CD4-positive, alpha-beta T cell treated with Interferon gamma for 1 hour (primary cell): ENCODE measurements around the gene KRT36.

Source experiments
- DNase-seq: peaks from one replicate; pipeline ENCODE4 v3.0.0-alpha.2; 2020

Gene KRT36

GRCh38 chr17:41489531-41489930 is at the start of gene KRT36:
KRT36 (minus strand) TSS chr17:41489910; CDS start chr17:41489864, 46 bp downstream.
- no peak for DNase-seq

DNA sequence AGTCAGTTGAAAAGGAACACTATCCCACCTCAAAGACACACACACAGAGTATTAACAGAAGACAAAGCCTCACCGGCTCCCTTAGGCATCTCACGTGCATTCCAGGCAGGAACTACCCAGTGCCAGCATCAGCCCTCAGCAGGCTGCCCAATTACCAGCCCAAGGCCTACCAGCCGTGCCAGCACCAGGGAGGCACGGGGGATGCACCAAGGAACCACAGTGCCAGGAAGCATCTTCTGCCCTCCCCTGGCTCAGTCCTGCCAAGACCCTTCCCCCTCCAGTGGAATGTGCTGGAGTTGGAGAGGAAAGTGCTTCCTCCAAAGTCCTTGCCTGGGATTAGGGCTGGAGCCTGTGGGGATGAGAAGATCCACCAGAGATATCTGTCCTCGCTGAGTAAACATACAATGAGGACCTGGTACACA is 49.4 kb upstream of the KRT36 start:
- no peak for DNase-seq

DNA sequence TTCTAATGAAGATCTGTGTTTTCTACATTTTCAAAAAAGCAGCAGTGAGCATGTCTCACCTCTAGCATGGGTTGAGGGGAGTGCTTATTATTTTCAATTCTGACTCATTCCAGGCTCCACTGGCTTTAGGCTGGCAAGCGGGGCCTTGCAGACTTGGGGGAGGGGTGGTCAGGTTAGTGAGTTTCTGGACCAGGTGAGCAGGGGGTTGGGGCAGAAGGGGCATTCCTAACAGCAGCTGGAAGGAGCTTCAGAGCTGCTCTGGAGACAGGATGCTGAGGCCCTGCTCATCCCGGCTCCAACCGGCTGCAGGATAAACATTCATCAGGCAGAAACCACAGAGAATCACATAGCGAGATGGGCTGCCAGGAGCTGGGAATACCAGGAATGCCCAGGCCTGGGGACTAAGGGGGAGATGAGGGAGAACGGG is 48.9 kb upstream of the KRT36 start:
- DNase-seq, result no peak

GRCh38 chr17:41537990-41538389 is 48.3 kb upstream of the KRT36 start:
- DNase-seq, result no peak

DNA sequence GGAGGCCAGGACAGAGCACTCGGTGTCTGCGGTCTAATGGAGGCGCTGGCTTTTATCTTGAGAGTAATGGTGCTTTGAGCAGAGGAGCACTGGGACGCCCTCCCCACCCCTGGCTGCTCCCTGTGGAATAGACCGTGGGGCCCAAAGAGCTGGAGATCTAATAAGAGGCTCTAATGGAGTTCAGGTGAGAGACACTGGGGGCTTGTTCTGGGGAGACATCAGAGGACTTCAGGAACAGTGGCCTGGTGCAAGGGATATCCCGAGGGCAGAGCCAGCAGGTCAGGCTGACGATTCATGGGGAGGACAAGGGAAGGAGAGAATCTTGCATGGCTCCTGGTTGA is 47.9 kb upstream of the KRT36 start:
- DNase-seq, result no peak

- no peak for DNase-seq
These were observed 47.3 kb upstream of the KRT36 start for GRCh38 chr17:41536741-41537613.

DNA sequence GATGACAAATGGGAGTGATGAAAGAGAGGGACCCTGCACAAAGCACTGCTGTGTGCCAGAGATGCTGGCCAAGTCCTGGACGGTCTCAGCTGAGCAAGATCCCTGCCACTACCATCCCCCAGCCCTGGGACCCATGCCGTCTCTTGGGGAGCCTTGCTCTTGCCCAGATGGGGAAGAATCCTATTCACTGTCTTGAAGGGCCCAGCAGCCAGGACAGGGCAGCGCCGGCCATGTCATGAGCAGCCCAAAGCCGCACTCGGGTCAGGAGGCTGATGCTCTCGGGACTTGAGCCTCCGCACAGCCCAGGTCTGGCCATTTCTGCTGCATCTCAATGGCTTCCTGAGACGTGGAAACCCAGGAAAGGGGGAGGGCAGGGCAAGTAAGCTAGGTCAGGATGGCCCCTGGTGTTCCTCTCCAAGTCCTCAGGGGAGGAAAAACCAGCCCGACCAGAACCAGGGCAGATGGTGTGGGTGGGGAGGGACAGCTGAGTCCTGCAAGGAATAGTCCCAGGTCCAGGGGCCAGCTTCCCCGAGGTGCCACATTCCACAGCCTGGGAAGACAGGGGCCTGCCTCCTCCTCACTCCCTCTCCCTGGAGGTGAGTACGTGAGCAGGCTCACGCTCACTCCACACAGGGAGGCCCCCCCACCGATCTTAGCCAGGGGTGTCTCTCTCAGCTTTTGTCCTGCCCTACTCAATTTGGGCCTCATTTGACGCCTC is 46.2 kb upstream of the KRT36 start:
- DNase-seq, result no peak

DNA sequence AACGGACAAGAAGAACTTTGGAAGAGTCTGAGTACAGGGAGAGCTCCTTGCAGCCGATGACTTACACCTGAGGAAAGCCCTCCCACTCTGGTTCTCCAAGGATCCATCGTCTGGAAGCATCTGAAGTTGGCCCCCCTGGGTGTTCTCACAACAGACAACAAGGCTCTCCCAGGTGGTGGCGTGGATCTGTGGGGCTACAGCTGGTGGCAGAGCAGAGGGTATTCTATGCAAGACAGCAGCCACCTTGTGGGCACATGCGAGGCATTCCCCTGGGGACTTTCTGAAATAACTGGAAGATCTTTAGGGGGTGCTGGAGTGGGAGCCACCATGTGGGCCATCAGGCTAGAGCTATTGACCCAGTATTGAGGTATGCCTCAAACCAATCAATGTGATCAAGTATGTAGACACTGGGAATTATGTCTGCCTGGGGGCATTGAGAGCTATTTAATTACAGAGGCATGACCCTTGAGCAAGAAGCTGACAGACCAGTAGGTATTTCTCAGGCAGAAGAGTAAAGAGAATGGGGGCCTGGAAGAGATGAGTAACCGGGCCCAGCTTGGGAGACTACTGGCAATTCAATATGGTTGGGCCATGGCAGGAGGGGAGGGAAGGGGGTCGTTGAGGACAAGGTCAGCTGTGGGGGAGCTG is 45.3 kb upstream of the KRT36 start:
- DNase-seq, result no peak

- DNase-seq, result no peak
These were observed 43.9 kb upstream of the KRT36 start for GRCh38 chr17:41533613-41534012.

DNA sequence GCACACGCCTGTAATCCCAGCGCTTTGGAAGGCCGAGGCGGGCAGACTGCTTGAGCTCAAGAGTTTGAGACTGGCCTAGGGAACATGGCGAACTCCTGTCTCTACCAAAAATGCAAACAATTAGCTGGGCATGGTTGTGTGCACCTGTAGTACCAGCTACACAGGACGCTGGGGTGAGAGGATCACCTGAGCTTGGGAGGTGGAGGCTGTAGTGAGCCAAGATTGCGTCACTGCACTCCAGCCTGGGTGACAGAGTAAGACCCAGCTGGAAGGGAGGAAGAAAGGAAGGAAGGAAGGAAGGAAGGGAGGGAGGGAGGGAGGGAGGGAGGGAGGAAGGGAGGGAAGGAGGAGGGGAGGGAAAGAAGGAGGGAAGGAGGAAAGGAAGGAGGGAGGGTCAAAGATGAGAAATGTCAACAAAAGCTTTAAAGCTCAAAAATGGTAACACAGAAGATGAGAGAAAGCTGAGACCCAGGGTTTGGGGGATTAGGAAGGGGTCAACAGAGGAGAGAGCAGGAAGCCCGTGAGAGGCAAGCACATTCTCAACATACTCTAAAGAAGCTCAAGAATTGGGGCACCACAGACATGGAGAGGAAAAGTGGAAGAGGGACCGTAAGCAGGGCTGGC is 43.3 kb upstream of the KRT36 start:
- DNase-seq, result no peak

- DNase-seq, result no peak
These were observed 42.3 kb upstream of the KRT36 start for GRCh38 chr17:41531993-41532392.

DNA sequence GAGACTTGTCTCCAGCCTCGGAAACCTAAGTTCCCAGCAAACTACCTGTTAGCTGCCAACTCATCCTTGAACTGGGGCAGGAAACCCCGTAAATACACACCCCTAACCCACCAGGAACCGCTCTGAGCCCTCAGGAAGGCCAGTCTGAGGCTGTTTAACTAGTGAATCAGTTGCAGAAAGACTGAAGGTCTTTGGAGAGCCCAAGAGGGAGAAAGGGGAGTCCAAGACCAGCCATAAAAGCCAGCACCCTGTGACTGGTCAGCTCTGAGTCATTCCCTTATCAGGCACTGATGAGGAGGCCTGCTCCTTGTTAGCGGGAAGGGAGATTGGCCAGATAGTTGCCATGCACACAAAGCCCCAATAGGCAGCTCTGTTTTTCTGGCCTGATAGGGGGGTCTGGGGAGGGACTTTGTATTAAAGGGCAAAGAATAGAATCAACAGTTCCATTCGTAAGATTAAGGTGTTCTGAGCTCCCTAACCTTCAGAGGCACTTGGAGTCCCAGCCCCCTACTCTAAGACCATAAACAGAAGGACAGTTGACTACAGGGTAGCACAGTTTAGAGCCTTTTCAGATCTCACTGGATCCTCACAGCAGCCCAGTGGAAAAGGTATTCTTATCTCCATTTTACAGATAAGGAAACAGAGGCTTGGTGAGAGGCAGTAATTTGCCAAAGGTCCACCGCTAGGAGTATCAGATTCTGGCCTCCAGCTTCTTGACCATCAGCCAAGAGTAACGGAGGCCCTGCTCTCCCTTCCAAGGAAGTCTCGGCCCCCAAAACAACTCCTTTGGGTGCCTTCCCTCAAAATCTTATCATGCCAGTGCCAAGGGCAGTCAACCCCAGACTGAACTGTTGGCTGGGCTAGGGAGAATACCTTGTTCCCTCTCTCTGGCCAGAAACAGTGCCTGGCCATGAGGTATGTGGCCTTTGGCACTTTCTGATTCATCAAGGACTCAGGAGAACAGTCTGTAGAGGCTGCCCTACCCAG is 40.6 kb upstream of the KRT36 start:
- DNase-seq, result no peak

DNA sequence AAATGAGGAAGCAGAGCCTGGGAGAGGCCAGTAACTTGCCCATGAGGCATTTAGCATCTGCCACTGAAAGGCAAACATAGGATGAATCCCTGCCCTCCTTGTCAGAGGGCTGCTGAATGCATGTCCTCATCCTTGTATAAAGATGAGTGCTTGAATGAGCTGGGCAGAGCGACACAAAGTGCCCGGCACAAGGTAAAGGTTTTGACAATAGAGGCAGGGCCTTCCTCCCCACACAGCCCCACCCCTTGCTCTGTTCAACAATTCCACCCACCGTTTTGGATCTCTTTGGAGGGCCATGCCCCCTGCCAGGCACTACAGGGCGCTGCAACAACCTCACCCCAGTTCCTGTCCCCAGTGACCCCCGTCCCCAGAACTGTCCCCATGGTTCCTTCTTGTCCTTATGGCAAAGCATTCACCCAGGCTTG is 39.8 kb upstream of the KRT36 start:
- no peak for DNase-seq

DNA sequence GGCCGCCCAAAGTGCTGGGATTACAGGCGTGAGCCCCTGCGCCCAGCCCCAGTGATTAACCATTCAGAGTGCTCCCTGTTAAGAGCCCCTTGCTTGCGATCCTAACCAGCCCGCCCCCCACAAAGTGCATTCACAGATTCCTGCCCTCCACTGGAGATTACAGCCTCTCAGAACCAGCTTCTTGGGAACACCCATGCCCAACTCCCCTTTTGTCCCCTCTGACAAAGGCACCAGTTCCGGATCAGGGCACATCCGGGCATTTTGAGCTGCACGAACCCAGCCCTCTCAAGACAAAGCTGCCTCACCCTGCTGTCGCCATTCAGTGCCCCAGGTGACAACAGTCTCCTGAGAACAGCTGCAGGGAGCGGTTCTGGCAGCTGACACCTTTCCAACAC is 39.2 kb upstream of the KRT36 start:
- DNase-seq, result no peak

DNA sequence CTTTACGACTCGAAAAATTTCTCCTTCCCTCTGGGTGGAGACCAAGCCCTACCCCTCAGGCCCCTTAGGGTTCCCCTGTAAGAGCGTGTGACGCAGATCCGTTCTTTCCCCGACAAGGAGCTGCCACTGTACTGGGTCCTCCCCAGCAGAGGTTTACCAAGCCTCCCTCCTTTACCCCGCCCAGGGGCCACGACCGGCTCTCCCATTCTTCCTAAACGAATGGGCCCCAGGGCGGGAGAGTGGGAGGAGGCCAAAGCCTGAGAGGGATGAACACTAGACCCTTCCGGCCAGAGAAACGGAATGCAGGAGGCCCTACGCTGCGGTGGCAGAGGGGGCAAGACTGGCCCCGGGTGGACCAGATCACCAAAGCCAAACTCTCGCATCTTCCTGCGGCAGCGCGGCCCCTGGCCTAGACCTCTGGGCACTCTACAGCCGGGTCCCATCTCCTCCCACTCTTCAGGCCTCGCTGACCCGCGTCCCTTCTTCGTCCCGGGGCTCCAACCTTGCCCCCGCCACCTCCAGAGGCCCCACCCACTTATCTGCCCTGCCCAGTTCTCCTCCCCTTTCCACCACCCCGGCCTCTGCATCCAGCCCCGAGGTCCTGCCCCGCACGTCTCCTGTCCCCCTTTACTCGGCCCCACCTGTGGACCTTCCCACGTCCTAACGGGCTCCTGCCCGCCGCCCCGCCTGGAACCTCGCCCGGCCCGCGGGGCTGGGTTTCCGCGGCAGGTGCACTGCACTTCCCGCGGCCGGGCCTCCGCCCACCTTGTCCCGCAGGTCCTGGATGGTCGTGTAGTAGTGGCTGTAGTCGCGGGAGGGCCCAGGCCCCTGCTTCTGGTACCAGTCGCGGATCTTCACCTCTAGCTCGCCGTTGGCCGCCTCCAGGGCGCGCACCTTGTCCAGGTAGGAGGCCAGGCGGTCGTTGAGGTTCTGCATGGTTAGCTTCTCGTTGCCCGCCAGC is 37.6 kb upstream of the KRT36 start:
- DNase-seq, result no peak

DNA sequence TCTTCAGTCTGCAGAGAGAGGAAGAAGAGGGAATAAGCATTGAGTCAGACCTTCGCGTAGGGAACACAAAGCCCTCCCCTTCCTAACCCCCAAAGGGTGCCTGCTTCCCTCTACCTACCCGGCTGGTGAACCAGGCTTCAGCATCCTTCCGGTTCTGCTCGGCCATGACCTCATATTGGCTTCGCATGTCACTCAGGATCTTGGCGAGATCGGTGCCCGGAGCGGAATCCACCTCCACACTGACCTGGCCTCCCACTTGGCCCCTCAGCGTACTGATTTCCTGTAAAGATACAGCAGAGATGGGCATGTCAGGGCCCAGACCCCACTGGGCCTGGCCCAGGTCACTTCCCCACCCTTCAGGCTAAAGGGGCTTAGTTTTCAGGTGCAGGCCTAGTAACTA is 34.6 kb upstream of the KRT36 start:
- DNase-seq, result no peak

DNA sequence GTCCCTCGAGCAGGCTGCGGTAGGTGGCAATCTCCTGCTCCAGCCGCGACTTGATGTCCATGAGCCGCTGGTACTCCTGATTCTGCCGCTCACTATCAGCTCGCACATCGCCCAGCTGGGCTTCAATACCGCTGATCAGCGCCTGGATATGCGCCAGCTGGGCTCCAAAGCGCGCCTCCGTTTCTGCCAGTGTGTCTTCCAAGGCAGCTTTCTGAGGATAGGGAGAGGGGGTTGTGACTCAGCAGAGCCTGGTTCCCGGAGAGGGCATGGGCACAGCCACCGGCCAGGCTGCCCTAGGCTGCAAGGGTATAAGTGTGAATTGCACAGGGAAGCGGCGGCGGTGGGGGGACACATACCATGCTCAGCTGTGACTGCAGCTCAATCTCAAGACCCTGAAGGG is 34.1 kb upstream of the KRT36 start:
- no peak for DNase-seq

- DNase-seq, result no peak
These were observed 33.5 kb upstream of the KRT36 start for GRCh38 chr17:41523225-41523593.

- no peak for DNase-seq
These were observed 32.9 kb upstream of the KRT36 start for GRCh38 chr17:41522301-41523224.
